T-helper 1 cell (primary cell): ENCODE data around the gene KRTAP10-6.
A peak's percentile ranks its signal among the peaks of the same experiment; 100 is the strongest.
"Not testable (repeated sequence)": the region's sequence is repeated elsewhere in the genome, so short reads cannot be mapped to it uniquely, and the experiment has no call there.

ENCODE experiments used
- DNase-seq, 5 donors: peaks; one replicate each; pipeline ENCODE4 v3.0.0-alpha.2; 2012 to 2020

KRTAP10-6 gene

GRCh38 chr21:44578371-44579055, 13.8 kb downstream of the KRTAP10-6 start:
- no peak for DNase-seq

- no peak for DNase-seq
Measured at GRCh38 chr21:44576025-44576420, 16.3 kb downstream of the KRTAP10-6 start.

- DNase-seq = no peak
Measured at GRCh38 chr21:44575307-44576024, 16.8 kb downstream of the KRTAP10-6 start.

- DNase-seq = peak in 1 of 5 donors; percentile 19
Measured at GRCh38 chr21:44574457-44575306, 17.6 kb downstream of the KRTAP10-6 start.

GRCh38 chr21:44573630-44574456, 18.5 kb downstream of the KRTAP10-6 start, which contains the start of gene KRTAP10-4:
TSS of gene KRTAP10-4 (plus strand) at chr21:44573729. CDS start at chr21:44573759, 30 bp downstream.
- DNase-seq = not testable (repeated sequence)

GRCh38 chr21:44572959-44573583, 19.2 kb downstream of the KRTAP10-6 start:
- DNase-seq = no peak

- DNase-seq = no peak
Measured at GRCh38 chr21:44571844-44572782, 20.2 kb downstream of the KRTAP10-6 start.

GRCh38 chr21:44571296-44571695, 21.0 kb downstream of the KRTAP10-6 start:
- no peak for DNase-seq

- no peak for DNase-seq
Measured at GRCh38 chr21:44569861-44570517, 22.3 kb downstream of the KRTAP10-6 start.

GRCh38 chr21:44568667-44569556, 23.4 kb downstream of the KRTAP10-6 start:
- DNase-seq = peak in 1 of 5 donors; percentile 10

GRCh38 chr21:44568261-44568660, 24.0 kb downstream of the KRTAP10-6 start:
- no peak for DNase-seq

GRCh38 chr21:44567481-44568171, 24.7 kb downstream of the KRTAP10-6 start:
- DNase-seq = no peak

- no peak for DNase-seq
Measured at GRCh38 chr21:44566403-44566802, 25.9 kb downstream of the KRTAP10-6 start.

- peak in 1 of 5 donors; percentile 7 for DNase-seq
Measured at GRCh38 chr21:44564886-44565598, 27.3 kb downstream of the KRTAP10-6 start.

- no peak for DNase-seq
Measured at GRCh38 chr21:44564099-44564498, 28.2 kb downstream of the KRTAP10-6 start.

GRCh38 chr21:44558695-44559094, 33.6 kb downstream of the KRTAP10-6 start, which contains the start of gene KRTAP10-3:
TSS of gene KRTAP10-3 (minus strand) at chr21:44558795. CDS start at chr21:44558715, 80 bp downstream.
- DNase-seq = no peak

- DNase-seq = not testable (repeated sequence)
Measured at GRCh38 chr21:44558329-44558675, 34.0 kb downstream of the KRTAP10-6 start.
